Liver (tissue), 3 donors: Measurements from ENCODE around the gene SLC18A2.

Source experiments
- CTCF ChIP-seq: fragments of 150-350 bp; IDR thresholded peaks from 2 replicates; pipeline ENCODE4 v1.5.1; 2017; ENCODE audit warnings: improper control_type of control experiment, low read depth, low read length; ENCODE audit not compliant: missing input control
- GABPA ChIP-seq, 2 donors: IDR thresholded peaks in 1 of 2; conservative IDR thresholded peaks in 1 of 2; 2 replicates each; pipeline ENCODE4 v1.6.1; 2016; ENCODE audit warnings: antibody characterized with exemption in 2 of 2, mild to moderate bottlenecking in 1 of 2, moderate library complexity in 1 of 2
- MAX ChIP-seq: IDR thresholded peaks from 2 replicates; pipeline ENCODE4 v1.6.1; 2016; ENCODE audit warnings: antibody characterized with exemption
- REST ChIP-seq: IDR thresholded peaks from 2 replicates; pipeline ENCODE4 v1.6.1; 2016; ENCODE audit warnings: antibody characterized with exemption, mild to moderate bottlenecking
- TAF1 ChIP-seq: conservative IDR thresholded peaks from 2 replicates; pipeline ENCODE4 v1.6.1; 2016; ENCODE audit warnings: antibody characterized with exemption, mild to moderate bottlenecking
- YY1 ChIP-seq: IDR thresholded peaks from 2 replicates; pipeline ENCODE4 v1.6.1; 2016; ENCODE audit warnings: antibody characterized with exemption, mild to moderate bottlenecking
- ZBTB33 ChIP-seq: IDR thresholded peaks from 2 replicates; pipeline ENCODE4 v1.6.1; 2016; ENCODE audit warnings: antibody characterized with exemption
- donor health status: healthy.
- donor health status: healthy.

GRCh38 chr10:117311261-117311660 is 70.3 kb downstream of the SLC18A2 start:
- no peak for TF ChIP-seq CTCF
- no peak for TF ChIP-seq MAX
- no peak for TF ChIP-seq TAF1
- no peak for TF ChIP-seq YY1
- TF ChIP-seq ZBTB33 = no peak
- no peak for TF ChIP-seq REST
- TF ChIP-seq GABPA (IDR thresholded peaks at IDR 0.05 in 1 of 2, conservative IDR thresholded peaks at IDR 0.05 in 1 of 2) = no peak
